Activated CD4-positive, alpha-beta T cell treated with anti-CD3 and anti-CD28 coated beads, Interleukin-2, amount 50 U/mL, for 48 hours (primary cell): ENCODE results near the gene PPP6R1.
"Not testable (repeated sequence)": the region's sequence is repeated elsewhere in the genome, so short reads cannot be mapped to it uniquely, and the experiment has no call there.

Experiments
- DNase-seq, 2 experiments: peaks; one replicate each; pipeline ENCODE4 v3.0.0-alpha.2; 2020

Gene PPP6R1

GRCh38 chr19:55241935-55242464 is 16.8 kb downstream of the PPP6R1 start:
- no peak for DNase-seq

GRCh38 chr19:55241143-55241934 is 17.5 kb downstream of the PPP6R1 start:
- no peak for DNase-seq

GRCh38 chr19:55240713-55241020 is 18.1 kb downstream of the PPP6R1 start:
- DNase-seq, result no peak

- no peak for DNase-seq
These were observed 19.8 kb downstream of the PPP6R1 start for GRCh38 chr19:55239004-55239403.

- DNase-seq, result no peak
These were observed 20.8 kb downstream of the PPP6R1 start for GRCh38 chr19:55238030-55238429.

GRCh38 chr19:55232986-55233385 is 25.8 kb downstream of the PPP6R1 start:
- no peak for DNase-seq

- DNase-seq, result no peak
These were observed 26.6 kb downstream of the PPP6R1 start for GRCh38 chr19:55232286-55232602.

- no peak for DNase-seq
These were observed 27.2 kb downstream of the PPP6R1 start for GRCh38 chr19:55231391-55232285.

- no peak for DNase-seq
These were observed 28.0 kb downstream of the PPP6R1 start for GRCh38 chr19:55230780-55231179.

- no peak for DNase-seq
These were observed 28.5 kb downstream of the PPP6R1 start for GRCh38 chr19:55230329-55230728.

GRCh38 chr19:55229789-55230182 is 29.0 kb downstream of the PPP6R1 start:
- DNase-seq, result no peak

GRCh38 chr19:55229145-55229788 is 29.6 kb downstream of the PPP6R1 start:
- no peak for DNase-seq

- no peak for DNase-seq
These were observed 30.3 kb downstream of the PPP6R1 start, which contains the start of gene TMEM86B for GRCh38 chr19:55228403-55229031. TSS of gene TMEM86B (minus strand) at chr19:55228763. CDS start at chr19:55228741, 22 bp downstream.

- DNase-seq, result no peak
These were observed 30.8 kb downstream of the PPP6R1 start for GRCh38 chr19:55228015-55228391.

- DNase-seq, result no peak
These were observed 31.4 kb downstream of the PPP6R1 start for GRCh38 chr19:55227241-55228014.

GRCh38 chr19:55226788-55227187 is 32.0 kb downstream of the PPP6R1 start:
- DNase-seq, result no peak

- DNase-seq, result no peak
These were observed 32.5 kb downstream of the PPP6R1 start for GRCh38 chr19:55226273-55226672.

- DNase-seq, result no peak
These were observed 33.3 kb downstream of the PPP6R1 start for GRCh38 chr19:55225415-55225958.

GRCh38 chr19:55224679-55225414 is 34.0 kb downstream of the PPP6R1 start:
- not testable (repeated sequence) for DNase-seq

- no peak for DNase-seq
These were observed 34.7 kb downstream of the PPP6R1 start for GRCh38 chr19:55224038-55224665.
